ENCODE data around the gene PRSS50. TPM values are rescaled to one million over a fixed set of nuclear protein-coding genes. Genes with fewer than 3 reads are reported as not detected.

Gene PRSS50
- total RNA-seq, 1 donor from 2014 or later = not detected

DNA sequence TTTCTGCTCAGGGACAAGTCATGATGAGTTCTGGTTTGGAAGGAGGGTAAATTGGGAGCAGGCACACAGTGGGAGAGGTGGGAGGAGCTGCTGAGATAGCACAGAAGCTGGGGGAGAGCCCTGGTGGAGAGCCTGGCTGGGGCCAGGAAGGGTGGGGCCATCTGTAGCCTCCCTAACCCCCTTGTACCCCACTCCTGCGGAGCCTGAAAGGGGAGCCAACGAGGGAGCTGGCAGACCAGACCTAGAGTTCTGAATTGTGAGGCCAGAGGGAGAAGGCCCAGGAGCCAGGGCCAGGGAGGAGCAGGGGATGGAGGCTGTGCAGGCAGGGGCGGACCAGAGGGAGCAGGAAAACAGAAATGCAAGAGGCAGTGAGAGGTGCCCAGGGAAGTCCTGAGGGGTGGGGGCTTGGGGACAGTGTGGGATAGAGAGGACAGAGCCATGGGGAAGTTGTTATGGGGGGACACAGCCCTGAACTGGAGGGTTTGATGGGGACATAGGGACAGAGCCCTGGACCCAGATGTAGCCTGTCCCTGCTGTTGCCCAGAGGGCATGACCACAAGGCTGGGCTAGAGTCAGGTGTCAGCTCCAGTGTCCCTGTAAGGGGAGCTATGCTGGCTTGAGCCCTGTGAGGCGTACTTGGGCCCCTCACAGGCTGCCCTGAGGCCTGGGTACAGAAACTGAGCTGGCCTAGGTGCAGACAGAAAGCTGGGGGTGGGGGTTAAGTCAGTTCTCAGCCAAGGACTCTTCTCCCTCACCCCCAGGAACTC, 15.2 kb downstream of the PRSS50 start:
- H3K36me3 Mint-ChIP-seq (ENCODE audit: low read depth) = no peaks in the 10 kb centered on the region
- DNase-seq (ENCODE audit: low spot score) = no peak
- peaks cover 1% of the 10 kb centered on the region for H3K4me1 Mint-ChIP-seq (ENCODE audit: low read depth)
- intact Hi-C loops (cut with micrococcal nuclease) = no loop called here
- no peak overlapping the region for H3K4me3 Mint-ChIP-seq (ENCODE audit: low read depth)
- no peak overlapping the region for H3K27ac Mint-ChIP-seq
- H3K27me3 Mint-ChIP-seq (ENCODE audit: low read depth) = peaks cover 27% of the 10 kb centered on the region
- H3K9me3 Mint-ChIP-seq = no peaks in the 10 kb centered on the region

DNA sequence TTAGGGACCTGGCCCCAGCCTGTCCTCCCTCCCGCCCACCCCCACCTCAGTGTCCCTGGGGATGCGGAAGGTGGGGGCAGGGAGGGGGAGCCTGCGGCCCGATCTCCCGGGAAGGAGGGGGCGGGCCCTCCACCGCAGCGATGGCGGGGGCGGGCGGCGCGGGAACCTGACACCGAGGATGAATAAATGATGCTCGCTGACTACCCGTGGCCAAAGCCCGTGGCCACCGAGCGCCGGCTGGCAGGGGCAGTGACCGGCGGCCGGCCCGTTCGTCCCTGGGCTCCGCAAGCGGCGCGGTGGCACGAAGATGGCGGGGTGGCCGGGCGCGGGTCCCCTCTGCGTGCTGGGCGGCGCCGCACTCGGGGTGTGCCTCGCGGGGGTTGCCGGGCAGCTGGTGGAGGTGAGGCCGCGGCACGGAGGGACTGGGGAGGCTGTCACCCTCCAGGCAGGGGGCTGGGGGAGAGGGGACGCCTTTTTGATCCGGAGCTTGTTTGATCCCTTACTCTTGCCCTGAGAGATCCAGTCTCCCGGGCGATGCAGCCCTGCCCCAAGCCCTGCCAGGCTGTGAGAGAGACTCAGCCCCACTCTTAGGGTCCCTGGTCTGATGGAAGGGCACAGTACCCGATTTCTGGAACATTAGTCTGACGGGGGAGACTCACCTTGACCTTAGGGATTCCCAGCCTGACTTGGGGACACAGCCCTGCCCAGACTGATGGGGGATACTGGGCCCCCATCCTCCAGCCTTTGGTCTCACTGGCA, 16.3 kb downstream of the PRSS50 start, which contains the start of gene TMIE:
Gene TMIE, plus strand, starts transcription at position 212 of the 759 bp plus-strand sequence. Its CDS starts 96 bp downstream, at position 308.
- peaks cover 27% of the 10 kb centered on the region for H3K27me3 Mint-ChIP-seq (ENCODE audit: low read depth)
- no peaks in the 10 kb centered on the region for H3K9me3 Mint-ChIP-seq
- DNase-seq (ENCODE audit: low spot score) = no peak
- H3K4me1 Mint-ChIP-seq (ENCODE audit: low read depth) = peaks cover 1% of the 10 kb centered on the region
- no peak within 1 kb of the TSS for H3K4me3 Mint-ChIP-seq (ENCODE audit: low read depth)
- H3K36me3 Mint-ChIP-seq (ENCODE audit: low read depth) = no peaks in the 10 kb centered on the region
- no peak within 1 kb of the TSS for H3K27ac Mint-ChIP-seq
- intact Hi-C loops (cut with micrococcal nuclease) = no loop called here

DNA sequence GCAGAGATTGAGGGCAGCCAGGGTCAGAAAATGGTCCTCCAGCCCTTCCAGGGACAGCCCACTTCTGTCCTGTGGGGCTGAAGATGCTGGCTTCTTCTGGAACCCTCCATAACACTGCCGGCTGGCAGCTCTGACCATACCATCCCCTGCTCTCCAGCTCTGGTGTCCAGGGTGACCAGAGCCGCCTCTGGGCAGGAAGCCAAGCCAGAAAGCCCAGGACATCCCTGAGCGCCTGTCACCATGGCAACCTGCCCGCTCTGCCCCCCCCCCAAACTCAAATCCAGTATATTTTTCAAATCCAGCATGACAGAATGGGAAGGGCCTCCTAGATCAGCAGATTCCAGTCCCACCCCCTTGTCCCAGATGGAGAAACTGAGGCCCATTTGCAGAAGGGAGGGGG, 16.9 kb downstream of the PRSS50 start:
- H3K4me1 Mint-ChIP-seq (ENCODE audit: low read depth) = peaks cover 5% of the 10 kb centered on the region
- peaks cover 27% of the 10 kb centered on the region for H3K27me3 Mint-ChIP-seq (ENCODE audit: low read depth)
- H3K27ac Mint-ChIP-seq = no peak overlapping the region
- no peaks in the 10 kb centered on the region for H3K9me3 Mint-ChIP-seq
- no peak overlapping the region for H3K4me3 Mint-ChIP-seq (ENCODE audit: low read depth)
- intact Hi-C loops (cut with micrococcal nuclease) = no loop called here
- no peaks in the 10 kb centered on the region for H3K36me3 Mint-ChIP-seq (ENCODE audit: low read depth)
- DNase-seq (ENCODE audit: low spot score) = no peak

DNA sequence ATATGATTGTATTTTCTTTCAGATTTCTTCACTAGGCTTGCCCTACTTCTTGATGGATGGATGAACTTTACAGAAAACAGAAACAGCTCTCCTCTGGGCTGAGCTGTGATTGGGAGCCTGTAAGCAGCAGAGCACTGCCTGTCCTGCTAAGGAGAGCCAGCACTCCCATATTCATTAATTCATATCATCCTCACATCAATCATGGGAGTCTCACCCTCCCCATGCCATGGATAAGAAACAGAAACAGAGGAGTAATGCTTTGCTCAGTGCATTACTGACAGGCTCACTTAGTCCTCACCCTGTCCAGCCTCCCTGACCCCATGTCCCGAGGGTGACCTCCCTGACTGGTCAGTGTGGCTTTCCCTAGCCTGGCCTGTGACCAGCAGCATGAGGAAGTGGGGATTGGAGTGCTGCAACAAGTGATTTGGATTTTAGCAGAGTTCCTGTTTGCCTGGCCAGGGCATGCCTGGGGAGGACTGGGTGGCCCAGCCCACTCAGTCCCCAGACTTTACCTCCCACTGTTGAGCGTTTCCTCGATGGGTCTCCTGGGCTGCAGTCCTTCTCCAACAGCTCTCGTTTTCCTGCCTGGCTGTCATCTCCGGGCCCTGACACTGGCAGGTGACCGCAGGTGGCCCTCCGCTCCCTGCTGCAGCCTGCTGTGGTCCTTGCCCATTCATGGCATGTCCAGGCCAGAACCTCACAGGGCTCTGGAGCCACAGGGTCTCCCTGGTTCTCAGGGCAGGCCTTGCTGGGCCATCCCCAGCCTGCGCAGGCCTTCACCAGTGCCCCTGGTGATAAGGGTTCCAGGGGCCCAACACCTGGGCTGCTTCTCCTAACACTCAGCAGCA, 17.8 kb downstream of the PRSS50 start:
- DNase-seq (ENCODE audit: low spot score) = no peak
- H3K4me1 Mint-ChIP-seq (ENCODE audit: low read depth) = peaks cover 13% of the 10 kb centered on the region
- intact Hi-C loops (cut with micrococcal nuclease) = no loop called here
- no peak overlapping the region for H3K27ac Mint-ChIP-seq
- peaks cover 27% of the 10 kb centered on the region for H3K27me3 Mint-ChIP-seq (ENCODE audit: low read depth)
- no peaks in the 10 kb centered on the region for H3K9me3 Mint-ChIP-seq
- no peak overlapping the region for H3K4me3 Mint-ChIP-seq (ENCODE audit: low read depth)
- no peaks in the 10 kb centered on the region for H3K36me3 Mint-ChIP-seq (ENCODE audit: low read depth)

DNA sequence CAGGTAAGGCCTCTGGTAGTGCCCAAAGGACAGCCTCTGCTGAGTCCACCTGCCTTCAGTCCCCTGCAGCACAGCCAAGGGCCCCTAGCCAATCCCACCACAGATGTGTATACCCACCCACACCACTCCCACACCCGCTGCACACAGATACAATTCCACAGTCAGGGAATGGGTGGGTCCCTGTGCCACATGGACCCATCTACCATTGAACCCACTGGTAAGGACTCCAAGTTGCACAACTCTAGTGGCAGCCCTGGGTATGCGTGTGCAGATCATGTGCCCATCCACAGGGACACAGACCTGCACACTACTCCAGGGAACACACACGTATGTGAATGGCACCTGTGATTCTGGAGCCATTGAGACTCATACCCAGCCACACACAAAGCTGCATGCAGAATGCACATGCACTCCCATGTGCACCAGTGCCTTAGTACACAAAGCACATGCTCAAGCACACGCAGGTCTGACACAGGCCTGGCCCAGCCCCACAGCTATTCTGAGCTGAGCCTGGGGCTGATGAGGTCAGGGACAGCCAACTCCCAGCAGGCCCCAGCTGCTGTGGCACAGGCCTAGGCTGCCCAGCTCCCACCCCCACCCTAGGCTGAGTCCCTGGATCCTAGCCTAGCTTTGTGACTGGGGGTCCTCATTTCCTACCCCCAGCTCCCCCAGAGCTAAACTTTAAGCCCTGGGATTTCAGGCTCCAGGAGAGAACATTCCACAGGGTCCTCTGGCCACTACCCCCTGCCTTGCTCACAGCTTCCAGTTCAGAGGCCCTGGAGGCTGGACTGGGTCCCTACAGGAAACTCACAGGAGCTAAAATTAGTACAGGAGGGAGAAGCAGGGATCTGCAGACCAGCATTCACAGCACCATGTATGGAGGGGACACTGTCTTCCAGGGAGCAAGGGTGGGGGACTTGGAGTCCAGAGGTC, 21.4 kb downstream of the PRSS50 start:
- H3K4me1 Mint-ChIP-seq (ENCODE audit: low read depth) = peaks cover 22% of the 10 kb centered on the region
- intact Hi-C loops (cut with micrococcal nuclease) = no loop called here
- no peak overlapping the region for H3K4me3 Mint-ChIP-seq (ENCODE audit: low read depth)
- H3K9me3 Mint-ChIP-seq = no peaks in the 10 kb centered on the region
- DNase-seq (ENCODE audit: low spot score) = no peak
- H3K36me3 Mint-ChIP-seq (ENCODE audit: low read depth) = no peaks in the 10 kb centered on the region
- H3K27me3 Mint-ChIP-seq (ENCODE audit: low read depth) = peaks cover 31% of the 10 kb centered on the region
- no peak overlapping the region for H3K27ac Mint-ChIP-seq

DNA sequence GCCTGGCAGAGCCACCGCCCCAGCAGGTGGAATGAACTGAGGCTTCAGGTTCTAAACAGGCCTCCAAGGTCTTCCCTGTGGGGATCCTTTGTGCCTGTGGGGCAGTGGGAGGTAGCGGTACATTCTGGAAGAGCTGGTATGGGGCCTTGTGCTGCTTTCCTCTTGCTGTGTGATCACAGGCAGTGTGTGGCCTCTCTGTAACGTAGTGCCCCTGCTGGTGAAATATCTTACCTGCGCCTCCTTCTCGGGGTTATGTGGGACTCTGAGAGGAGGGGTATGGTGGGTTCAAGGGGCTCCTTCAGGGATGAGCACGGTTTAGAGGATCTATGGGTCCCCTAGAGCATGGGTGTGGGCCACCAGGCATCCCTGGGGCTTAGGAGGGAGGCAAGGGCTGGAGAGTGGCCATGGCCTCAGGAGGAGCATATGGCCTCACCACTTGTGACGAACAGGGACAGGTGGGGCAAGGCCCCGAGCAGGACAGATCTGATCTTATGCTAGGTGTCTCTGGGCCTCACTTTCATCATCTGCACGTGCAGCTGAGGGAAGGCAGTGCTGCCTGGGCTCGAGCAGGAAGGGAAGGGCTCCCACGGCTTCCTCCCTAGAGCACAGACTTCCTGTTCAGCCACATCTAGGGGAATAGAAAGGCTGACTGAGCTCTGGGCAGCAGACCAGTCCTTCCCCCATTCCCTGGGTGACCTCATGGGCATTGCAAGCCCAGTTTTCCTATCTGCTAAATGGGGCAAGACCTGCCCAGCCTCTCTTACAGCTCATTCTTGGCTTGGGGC, 22.3 kb downstream of the PRSS50 start:
- peaks cover 28% of the 10 kb centered on the region for H3K27me3 Mint-ChIP-seq (ENCODE audit: low read depth)
- no peaks in the 10 kb centered on the region for H3K36me3 Mint-ChIP-seq (ENCODE audit: low read depth)
- no peaks in the 10 kb centered on the region for H3K9me3 Mint-ChIP-seq
- peaks cover 24% of the 10 kb centered on the region for H3K4me1 Mint-ChIP-seq (ENCODE audit: low read depth)
- no peak overlapping the region for H3K4me3 Mint-ChIP-seq (ENCODE audit: low read depth)
- intact Hi-C loops (cut with micrococcal nuclease) = no loop called here
- H3K27ac Mint-ChIP-seq = peak overlapping the region; percentile 42
- peak; percentile 21 for DNase-seq (ENCODE audit: low spot score)

DNA sequence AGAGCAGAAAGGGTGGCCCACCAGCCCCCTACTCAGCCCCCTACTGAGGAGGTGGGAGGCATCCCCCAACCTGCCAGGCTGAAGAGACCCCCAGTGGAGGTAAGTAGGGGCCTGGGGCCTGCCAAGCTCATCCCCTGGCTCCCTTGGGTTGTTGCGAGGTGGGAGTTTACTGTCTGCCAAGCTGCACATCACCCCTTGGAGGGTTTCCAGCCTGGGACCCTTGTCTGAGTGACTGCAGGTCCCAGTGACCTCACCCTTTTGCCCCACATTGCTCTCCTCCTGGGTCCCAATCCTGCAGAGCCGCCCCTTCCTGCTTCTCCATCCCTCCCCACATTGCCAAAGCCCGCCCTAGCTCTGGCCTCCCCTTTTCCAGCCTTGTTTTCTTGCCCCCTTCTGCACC, 23.1 kb downstream of the PRSS50 start:
- peaks cover 23% of the 10 kb centered on the region for H3K27me3 Mint-ChIP-seq (ENCODE audit: low read depth)
- no peak for DNase-seq (ENCODE audit: low spot score)
- H3K9me3 Mint-ChIP-seq = no peaks in the 10 kb centered on the region
- H3K27ac Mint-ChIP-seq = no peak overlapping the region
- intact Hi-C loops (cut with micrococcal nuclease) = no loop called here
- H3K4me1 Mint-ChIP-seq (ENCODE audit: low read depth) = peaks cover 24% of the 10 kb centered on the region
- H3K36me3 Mint-ChIP-seq (ENCODE audit: low read depth) = no peaks in the 10 kb centered on the region
- H3K4me3 Mint-ChIP-seq (ENCODE audit: low read depth) = no peak overlapping the region

DNA sequence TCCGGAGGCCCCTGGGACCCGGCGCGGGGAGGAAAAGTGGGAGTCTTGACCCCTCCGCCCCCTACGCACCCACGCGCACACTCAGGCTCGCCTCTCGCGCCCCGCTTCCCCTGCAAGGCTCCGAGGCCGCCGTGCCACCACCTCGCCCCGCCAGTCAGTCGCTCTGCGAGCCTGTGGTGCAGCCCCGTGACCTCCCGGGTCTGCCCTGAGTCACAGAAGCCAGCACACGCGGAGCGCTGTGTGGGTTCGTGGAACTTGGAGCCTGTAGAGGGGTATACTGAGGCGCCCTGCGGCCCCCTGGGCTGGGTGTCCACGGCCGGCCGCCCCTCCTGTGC, 23.8 kb downstream of the PRSS50 start:
- H3K4me1 Mint-ChIP-seq (ENCODE audit: low read depth) = peaks cover 24% of the 10 kb centered on the region
- intact Hi-C loops (cut with micrococcal nuclease) = no loop called here
- no peak for DNase-seq (ENCODE audit: low spot score)
- no peaks in the 10 kb centered on the region for H3K9me3 Mint-ChIP-seq
- H3K36me3 Mint-ChIP-seq (ENCODE audit: low read depth) = no peaks in the 10 kb centered on the region
- no peak overlapping the region for H3K27ac Mint-ChIP-seq
- peak overlapping the region; percentile 21 for H3K4me3 Mint-ChIP-seq (ENCODE audit: low read depth)
- peaks cover 19% of the 10 kb centered on the region for H3K27me3 Mint-ChIP-seq (ENCODE audit: low read depth)

DNA sequence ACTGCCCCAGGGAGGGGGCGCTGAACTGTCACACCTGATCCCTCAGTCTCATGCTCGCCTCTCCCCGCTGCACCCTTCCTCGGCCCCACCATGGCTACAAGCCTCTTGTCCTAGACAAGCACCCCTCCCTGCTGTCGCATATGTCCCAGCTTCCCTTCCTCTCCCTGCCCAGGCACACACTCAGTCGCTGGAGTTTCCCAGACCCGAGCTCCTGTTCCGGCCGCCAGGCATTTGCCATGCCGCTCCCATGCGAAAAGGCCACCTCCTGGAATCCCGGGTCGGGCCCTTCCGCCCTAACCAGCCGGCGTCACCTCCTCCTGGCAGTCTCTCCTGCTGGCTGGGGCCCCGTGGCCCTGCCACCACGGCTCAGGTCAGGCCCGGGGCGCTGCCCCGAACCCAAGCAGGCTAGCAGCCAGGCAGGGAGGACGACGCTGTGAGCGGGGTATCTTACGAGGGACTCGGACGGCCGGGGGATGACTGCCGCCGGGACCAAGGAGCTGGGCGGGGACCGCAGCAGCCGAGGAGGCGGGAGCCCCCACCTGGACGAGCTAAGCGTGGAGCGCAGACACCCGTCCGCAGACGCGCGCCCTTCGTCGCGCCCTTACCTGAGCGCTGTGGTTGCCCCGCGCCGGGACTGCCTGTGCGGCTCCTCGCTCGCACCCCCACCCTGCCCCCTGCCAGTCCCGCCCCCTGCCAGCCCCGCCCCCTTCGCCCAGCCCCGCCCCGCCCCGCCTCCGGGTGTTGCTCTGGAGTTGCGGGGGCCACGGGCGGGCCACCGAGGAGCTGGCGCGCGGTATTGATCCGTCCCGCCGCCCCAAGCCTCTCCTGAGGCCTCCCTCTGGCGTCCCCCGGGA, 24.4 kb downstream of the PRSS50 start, which contains the start of gene ALS2CL:
Gene ALS2CL, minus strand, starts transcription at position 642 of the 854 bp plus-strand sequence. CDS start 4,239 bp downstream, outside the sequence.
- H3K4me3 Mint-ChIP-seq (ENCODE audit: low read depth) = peak within 1 kb of the TSS; percentile 69
- peak; percentile 47 for DNase-seq (ENCODE audit: low spot score)
- peaks cover 19% of the 10 kb centered on the region for H3K27me3 Mint-ChIP-seq (ENCODE audit: low read depth)
- no peak within 1 kb of the TSS for H3K27ac Mint-ChIP-seq
- H3K36me3 Mint-ChIP-seq (ENCODE audit: low read depth) = no peaks in the 10 kb centered on the region
- peaks cover 24% of the 10 kb centered on the region for H3K4me1 Mint-ChIP-seq (ENCODE audit: low read depth)
- H3K9me3 Mint-ChIP-seq = no peaks in the 10 kb centered on the region
- intact Hi-C loops (cut with micrococcal nuclease) = no loop called here

DNA sequence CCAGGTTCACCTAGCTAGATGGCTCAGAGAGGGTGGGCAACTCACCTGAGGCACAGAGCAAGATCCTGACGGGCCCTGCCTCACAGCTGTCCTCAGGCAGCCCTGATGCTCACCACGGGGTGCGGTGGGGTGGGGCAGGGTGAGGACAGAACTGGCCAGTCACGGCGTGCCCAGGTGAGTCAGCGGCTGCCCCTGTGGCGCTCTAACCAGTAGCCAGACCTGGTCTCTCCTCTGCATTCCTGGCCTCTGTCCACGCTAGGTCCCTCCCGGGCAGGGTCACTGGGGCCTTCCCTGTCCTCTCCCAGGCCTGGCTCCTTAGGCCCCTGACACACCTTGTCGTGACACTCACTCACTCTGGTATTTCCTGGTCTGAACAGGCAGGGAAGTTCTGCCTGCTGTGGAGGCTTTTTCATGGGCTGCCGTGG, 25.1 kb downstream of the PRSS50 start:
- peak overlapping the region; percentile 69 for H3K4me3 Mint-ChIP-seq (ENCODE audit: low read depth)
- intact Hi-C loops (cut with micrococcal nuclease) = no loop called here
- H3K27me3 Mint-ChIP-seq (ENCODE audit: low read depth) = peaks cover 17% of the 10 kb centered on the region
- no peak for DNase-seq (ENCODE audit: low spot score)
- H3K36me3 Mint-ChIP-seq (ENCODE audit: low read depth) = no peaks in the 10 kb centered on the region
- H3K27ac Mint-ChIP-seq = no peak overlapping the region
- H3K4me1 Mint-ChIP-seq (ENCODE audit: low read depth) = peaks cover 24% of the 10 kb centered on the region
- no peaks in the 10 kb centered on the region for H3K9me3 Mint-ChIP-seq

DNA sequence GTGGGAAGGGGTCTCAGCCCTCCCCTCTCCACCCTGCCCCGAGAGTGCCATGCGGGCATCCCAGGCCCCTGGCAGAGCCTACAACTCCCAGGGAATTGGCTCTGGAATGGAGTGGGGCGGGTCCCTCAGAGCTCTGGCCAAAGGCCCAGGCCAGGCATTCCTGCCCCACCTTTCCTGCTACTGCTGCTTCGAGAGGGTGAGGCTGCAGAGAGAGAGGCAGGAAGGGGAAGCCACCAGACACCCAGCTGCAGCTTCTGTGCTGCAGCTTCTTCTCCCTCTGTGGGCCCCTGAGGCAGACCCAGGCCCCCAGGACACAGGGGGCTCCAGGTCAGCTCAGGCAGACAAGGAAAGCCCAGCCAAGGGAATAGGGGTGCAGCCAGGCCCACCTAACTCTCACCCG, 26.9 kb downstream of the PRSS50 start:
- intact Hi-C loops (cut with micrococcal nuclease) = no loop called here
- Mint-ChIP-seq H3K27me3 (ENCODE audit: low read depth) (peaks cover 17% of the 10 kb centered on the region), H3K9me3 (no peaks in the 10 kb centered on the region), H3K4me3 (ENCODE audit: low read depth) (no peak overlapping the region), H3K36me3 (ENCODE audit: low read depth) (no peaks in the 10 kb centered on the region), H3K4me1 (ENCODE audit: low read depth) (peaks cover 21% of the 10 kb centered on the region), H3K27ac (no peak overlapping the region)
- DNase-seq (ENCODE audit: low spot score) = no peak
